ENCODE measurements around the gene AGAP1. TPM values are rescaled to one million over a fixed set of nuclear protein-coding genes. Genes with fewer than 3 reads are reported as not detected.

The AGAP1 gene
- total and polyA plus RNA-seq, 2 donors (not counting 3 experiments of a cell fraction or from before 2014, with no cell fraction given) = 10.2 to 20.9 TPM

DNA sequence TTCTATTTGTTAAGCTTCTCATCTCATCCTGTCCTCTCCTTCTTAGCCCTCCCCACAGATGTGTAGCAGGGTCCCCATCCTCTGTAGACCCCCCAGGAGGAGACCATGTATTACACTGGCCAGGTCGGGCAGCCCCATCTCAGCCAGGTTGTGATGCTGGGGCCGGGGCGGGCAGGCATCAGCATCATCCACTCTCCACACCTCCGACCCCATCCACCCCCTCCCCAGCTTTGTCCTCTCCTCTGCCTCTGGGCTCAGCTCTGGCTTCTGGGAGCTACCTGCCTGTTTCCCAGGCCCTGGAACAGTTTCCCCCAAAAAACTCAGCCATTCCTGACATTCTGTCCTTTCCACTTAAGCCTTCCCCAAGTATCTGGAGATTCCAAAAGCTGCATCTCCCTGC lies 625.2 kb downstream of the AGAP1 start:
- TF ChIP-seq GATA2 (IDR thresholded peaks at IDR 0.05; ENCODE audit: insufficient read depth, insufficient read length, low read depth, low read length) (no peak), EZH2 (IDR thresholded peaks at IDR 0.05; ENCODE audit: borderline replicate concordance, low read depth, low read length, severe bottlenecking) (no peak), POLR2A (IDR thresholded peaks at IDR 0.05; ENCODE audit: low read depth, low read length) (no peak)
- TF ChIP-seq, protein P1, sequence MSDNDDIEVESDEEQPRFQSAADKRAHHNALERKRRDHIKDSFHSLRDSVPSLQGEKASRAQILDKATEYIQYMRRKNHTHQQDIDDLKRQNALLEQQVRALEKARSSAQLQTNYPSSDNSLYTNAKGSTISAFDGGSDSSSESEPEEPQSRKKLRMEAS (IDR thresholded peaks at IDR 0.05; ENCODE audit: insufficient read depth, insufficient read length) = no peak
- TF ChIP-seq, protein P2, sequence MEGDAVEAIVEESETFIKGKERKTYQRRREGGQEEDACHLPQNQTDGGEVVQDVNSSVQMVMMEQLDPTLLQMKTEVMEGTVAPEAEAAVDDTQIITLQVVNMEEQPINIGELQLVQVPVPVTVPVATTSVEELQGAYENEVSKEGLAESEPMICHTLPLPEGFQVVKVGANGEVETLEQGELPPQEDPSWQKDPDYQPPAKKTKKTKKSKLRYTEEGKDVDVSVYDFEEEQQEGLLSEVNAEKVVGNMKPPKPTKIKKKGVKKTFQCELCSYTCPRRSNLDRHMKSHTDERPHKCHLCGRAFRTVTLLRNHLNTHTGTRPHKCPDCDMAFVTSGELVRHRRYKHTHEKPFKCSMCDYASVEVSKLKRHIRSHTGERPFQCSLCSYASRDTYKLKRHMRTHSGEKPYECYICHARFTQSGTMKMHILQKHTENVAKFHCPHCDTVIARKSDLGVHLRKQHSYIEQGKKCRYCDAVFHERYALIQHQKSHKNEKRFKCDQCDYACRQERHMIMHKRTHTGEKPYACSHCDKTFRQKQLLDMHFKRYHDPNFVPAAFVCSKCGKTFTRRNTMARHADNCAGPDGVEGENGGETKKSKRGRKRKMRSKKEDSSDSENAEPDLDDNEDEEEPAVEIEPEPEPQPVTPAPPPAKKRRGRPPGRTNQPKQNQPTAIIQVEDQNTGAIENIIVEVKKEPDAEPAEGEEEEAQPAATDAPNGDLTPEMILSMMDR (IDR thresholded peaks at IDR 0.05; ENCODE audit: extremely low read depth in 1 of 2, insufficient read depth in 1 of 2, low read depth in 1 of 2, low read length in 2 of 2) = no peak
- Histone ChIP-seq H3K9ac (replicated peaks; ENCODE audit: extremely low read depth, insufficient read depth, low read length) (no peak overlapping the region), H3K4me1 (ENCODE audit: control insufficient read depth, extremely low read depth, insufficient read depth, low read length) (no peaks in the 10 kb centered on the region), H4K20me1 (replicated peaks; ENCODE audit: control insufficient read depth, extremely low read depth, insufficient read depth, low read length) (no peaks in the 10 kb centered on the region), H2AFZ (ENCODE audit: low read depth, low read length) (no peak overlapping the region), H3K79me2 (ENCODE audit: control insufficient read depth, insufficient read depth, low read length) (no peaks in the 10 kb centered on the region), H3K4me2 (ENCODE audit: insufficient read depth, low read length) (no peak overlapping the region), H3K36me3 (ENCODE audit: control insufficient read depth in 2 of 2, extremely low read depth in 1 of 2, insufficient read depth in 2 of 2, low read length in 2 of 2) (no peaks in the 10 kb centered on the region), H3K27ac (ENCODE audit: insufficient read depth, low read depth, low read length) (no peak overlapping the region), H3K4me3 (replicated peaks in 1 of 3; ENCODE audit: insufficient read depth in 1 of 3, low read depth in 1 of 3, low read length in 3 of 3) (no peak overlapping the region), H3K27me3 (ENCODE audit: control insufficient read depth in 2 of 2, insufficient read depth in 2 of 2, low read length in 2 of 2) (no peaks in the 10 kb centered on the region), H3K9me1 (replicated peaks; ENCODE audit: control insufficient read depth, extremely low read depth, insufficient read depth, low read length) (no peaks in the 10 kb centered on the region), H3K9me3 (replicated peaks; ENCODE audit: control insufficient read depth, insufficient read depth, low read length) (no peaks in the 10 kb centered on the region)
- ChIA-PET CTCF (interaction anchor here (0.8 kb wide), 1 partner anchor 340 kb away, joined by 3 read pairs; no protein-coding TSS in a partner anchor), POLR2A (no interaction called here)
- DNase-seq (ENCODE audit: low read depth, low spot score) = no peak
- no peak for FAIRE-seq
- intact Hi-C loops (cut with micrococcal nuclease) = no loop called here
- BruUV-seq (replicated peaks) = no TSS peak
- dilution Hi-C loops (cut with MboI; ENCODE audit: extremely low pct_ligation_motif_present, low sequenced_read_pairs) = no loop called here

- TF ChIP-seq, protein P2 (IDR thresholded peaks at IDR 0.05; ENCODE audit: extremely low read depth in 1 of 2, insufficient read depth in 1 of 2, low read depth in 1 of 2, low read length in 2 of 2) = no peak
- no peak for TF ChIP-seq POLR2A (IDR thresholded peaks at IDR 0.05; ENCODE audit: low read depth, low read length)
- TF ChIP-seq JUN (IDR thresholded peaks at IDR 0.05; ENCODE audit: borderline replicate concordance, insufficient read depth, insufficient read length, low read depth) = no peak
- no peak for TF ChIP-seq EZH2 (IDR thresholded peaks at IDR 0.05; ENCODE audit: borderline replicate concordance, low read depth, low read length, severe bottlenecking)
- no peak for TF ChIP-seq GATA2 (IDR thresholded peaks at IDR 0.05; ENCODE audit: insufficient read depth, insufficient read length, low read depth, low read length)
- TF ChIP-seq POLR2AphosphoS5 (IDR thresholded peaks at IDR 0.05; ENCODE audit: insufficient read depth, low read depth, low read length) = no peak
- no peak for TF ChIP-seq MYC (IDR thresholded peaks at IDR 0.05; ENCODE audit: low read depth, low read length)
- DNase-seq (ENCODE audit: low read depth, low spot score) (no peak), FAIRE-seq (no peak)
- H3K4me2 ChIP-seq (ENCODE audit: insufficient read depth, low read length) = no peak overlapping the region
- H4K20me1 ChIP-seq (replicated peaks; ENCODE audit: control insufficient read depth, extremely low read depth, insufficient read depth, low read length) = no peaks in the 10 kb centered on the region
- no peaks in the 10 kb centered on the region for H3K79me2 ChIP-seq (ENCODE audit: control insufficient read depth, insufficient read depth, low read length)
- POLR2A ChIA-PET = no interaction called here
- no peak overlapping the region for H3K9ac ChIP-seq (replicated peaks; ENCODE audit: extremely low read depth, insufficient read depth, low read length)
- H3K27ac ChIP-seq (ENCODE audit: insufficient read depth, low read depth, low read length) = no peak overlapping the region
- dilution Hi-C loops (cut with MboI; ENCODE audit: extremely low pct_ligation_motif_present, low sequenced_read_pairs) = no loop called here
- no peaks in the 10 kb centered on the region for H3K9me3 ChIP-seq (replicated peaks; ENCODE audit: control insufficient read depth, insufficient read depth, low read length)
- H3K4me3 ChIP-seq (replicated peaks in 1 of 3; ENCODE audit: insufficient read depth in 1 of 3, low read depth in 1 of 3, low read length in 3 of 3) = no peak overlapping the region
- intact Hi-C loops (cut with micrococcal nuclease) = no loop called here
- no peaks in the 10 kb centered on the region for H3K9me1 ChIP-seq (replicated peaks; ENCODE audit: control insufficient read depth, extremely low read depth, insufficient read depth, low read length)
- CTCF ChIA-PET = interaction anchor here (0.8 kb wide), 1 partner anchor 340 kb away, joined by 3 read pairs; no protein-coding TSS in a partner anchor
- no peaks in the 10 kb centered on the region for H3K4me1 ChIP-seq (ENCODE audit: control insufficient read depth, extremely low read depth, insufficient read depth, low read length)
- no peaks in the 10 kb centered on the region for H3K36me3 ChIP-seq (ENCODE audit: control insufficient read depth in 2 of 2, extremely low read depth in 1 of 2, insufficient read depth in 2 of 2, low read length in 2 of 2)
- BruUV-seq (replicated peaks) = no TSS peak
- H3K27me3 ChIP-seq (ENCODE audit: control insufficient read depth in 2 of 2, insufficient read depth in 2 of 2, low read length in 2 of 2) = no peaks in the 10 kb centered on the region
- no peak overlapping the region for H2AFZ ChIP-seq (ENCODE audit: low read depth, low read length)
These were observed 625.6 kb downstream of the AGAP1 start for GRCh38 chr2:236119476-236119875.

Measured in endothelial cell of umbilical vein (primary cell).